Measurements from ENCODE around the gene PPM1K. TPM values are rescaled to one million over a fixed set of nuclear protein-coding genes. Genes with fewer than 3 reads are reported as not detected.

The PPM1K gene
- polyA plus RNA-seq, 1 donor (not counting 4 experiments of a cell fraction or from before 2014, with no cell fraction given) = 9.8 TPM

GRCh38 chr4:88320224-88320779 lies 35.9 kb upstream of the PPM1K start:
- DNase-seq (ENCODE audit: low read depth, low spot score) (no peak), FAIRE-seq (no peak)
- no peaks in the 10 kb centered on the region for H3K4me1 ChIP-seq (ENCODE audit: control insufficient read depth, extremely low read depth, insufficient read depth, low read length)
- dilution Hi-C loops (cut with MboI; ENCODE audit: extremely low pct_ligation_motif_present, low sequenced_read_pairs) = no loop called here
- no peak overlapping the region for H3K4me3 ChIP-seq (ENCODE audit: control insufficient read depth in 2 of 3, extremely low read depth in 1 of 3, insufficient read depth in 2 of 3, low read depth in 1 of 3, low read length in 3 of 3)
- no peak overlapping the region for H3K4me2 ChIP-seq (ENCODE audit: control insufficient read depth, extremely low read depth, insufficient read depth, low read depth, low read length)
- H3K9ac ChIP-seq (ENCODE audit: control insufficient read depth, extremely low read depth, insufficient read depth, low read length) = no peak overlapping the region
- H3K27me3 ChIP-seq (ENCODE audit: control insufficient read depth, extremely low read depth, insufficient read depth, low read length) = no peaks in the 10 kb centered on the region
- no peaks in the 10 kb centered on the region for H3K79me2 ChIP-seq (ENCODE audit: control insufficient read depth, insufficient read depth, low read length)
- peak overlapping the region; percentile 50 for H2AFZ ChIP-seq (ENCODE audit: control insufficient read depth, low read length)
- no peaks in the 10 kb centered on the region for H3K9me3 ChIP-seq (ENCODE audit: control insufficient read depth, low read depth, low read length)
- H3K27ac ChIP-seq (ENCODE audit: control insufficient read depth, insufficient read depth, low read length) = no peak overlapping the region
- TF ChIP-seq CTCF (optimal IDR thresholded peaks at IDR 0.05 in 1 of 3, IDR thresholded peaks at IDR 0.05 in 1 of 3, conservative IDR thresholded peaks at IDR 0.05 in 1 of 3; ENCODE audit: extremely low read depth in 1 of 3, insufficient read depth in 2 of 3, low read length in 3 of 3) (no peak), EZH2 (IDR thresholded peaks at IDR 0.05; ENCODE audit: low read length) (no peak)
- no peaks in the 10 kb centered on the region for H4K20me1 ChIP-seq (ENCODE audit: control insufficient read depth, extremely low read depth, insufficient read depth, low read length)
- H3K36me3 ChIP-seq (ENCODE audit: control insufficient read depth in 2 of 2, extremely low read depth in 1 of 2, insufficient read depth in 2 of 2, low read length in 2 of 2) = no peaks in the 10 kb centered on the region
- H3K9me1 ChIP-seq (ENCODE audit: control insufficient read depth, extremely low read depth, insufficient read depth, low read length) = no peaks in the 10 kb centered on the region

- Histone ChIP-seq H3K9me1 (ENCODE audit: control insufficient read depth, extremely low read depth, insufficient read depth, low read length) (no peaks in the 10 kb centered on the region), H3K36me3 (ENCODE audit: control insufficient read depth in 2 of 2, extremely low read depth in 1 of 2, insufficient read depth in 2 of 2, low read length in 2 of 2) (no peaks in the 10 kb centered on the region), H3K4me1 (ENCODE audit: control insufficient read depth, extremely low read depth, insufficient read depth, low read length) (no peaks in the 10 kb centered on the region), H3K79me2 (ENCODE audit: control insufficient read depth, insufficient read depth, low read length) (no peaks in the 10 kb centered on the region), H4K20me1 (ENCODE audit: control insufficient read depth, extremely low read depth, insufficient read depth, low read length) (no peaks in the 10 kb centered on the region), H3K4me2 (ENCODE audit: control insufficient read depth, extremely low read depth, insufficient read depth, low read depth, low read length) (no peak overlapping the region), H3K9ac (ENCODE audit: control insufficient read depth, extremely low read depth, insufficient read depth, low read length) (no peak overlapping the region), H3K4me3 (ENCODE audit: control insufficient read depth in 2 of 3, extremely low read depth in 1 of 3, insufficient read depth in 2 of 3, low read depth in 1 of 3, low read length in 3 of 3) (no peak overlapping the region), H2AFZ (ENCODE audit: control insufficient read depth, low read length) (no peak overlapping the region), H3K27ac (ENCODE audit: control insufficient read depth, insufficient read depth, low read length) (no peak overlapping the region), H3K27me3 (ENCODE audit: control insufficient read depth, extremely low read depth, insufficient read depth, low read length) (no peaks in the 10 kb centered on the region), H3K9me3 (ENCODE audit: control insufficient read depth, low read depth, low read length) (no peaks in the 10 kb centered on the region)
- TF ChIP-seq EZH2 (IDR thresholded peaks at IDR 0.05; ENCODE audit: low read length) (no peak), CTCF (optimal IDR thresholded peaks at IDR 0.05 in 1 of 3, IDR thresholded peaks at IDR 0.05 in 1 of 3, conservative IDR thresholded peaks at IDR 0.05 in 1 of 3; ENCODE audit: extremely low read depth in 1 of 3, insufficient read depth in 2 of 3, low read length in 3 of 3) (no peak)
- DNase-seq (ENCODE audit: low read depth, low spot score) (no peak), FAIRE-seq (no peak)
- dilution Hi-C loops (cut with MboI; ENCODE audit: extremely low pct_ligation_motif_present, low sequenced_read_pairs) = no loop called here
These were observed 34.5 kb upstream of the PPM1K start for GRCh38 chr4:88318751-88319350.

Measured in keratinocyte (primary cell).